Measurements from ENCODE around the gene RETREG1.
"Not testable (repeated sequence)": the region's sequence is repeated elsewhere in the genome, so short reads cannot be mapped to it uniquely, and the experiment has no call there.

The RETREG1 gene

GRCh38 chr5:16616536-16617273, at the start of gene RETREG1:
Gene RETREG1 (minus strand): TSS chr5:16616997. CDS start chr5:16616971, 26 bp downstream.
- no peak for DNase-seq (ENCODE audit: low read depth)

- DNase-seq (ENCODE audit: low read depth), result no peak
These were observed 49.5 kb upstream of the RETREG1 start for GRCh38 chr5:16666130-16666882.

GRCh38 chr5:16665601-16666000, 48.8 kb upstream of the RETREG1 start:
- no peak for DNase-seq (ENCODE audit: low read depth)

GRCh38 chr5:16664368-16664767, 47.6 kb upstream of the RETREG1 start:
- DNase-seq (ENCODE audit: low read depth), result no peak

GRCh38 chr5:16663840-16664239, 47.0 kb upstream of the RETREG1 start:
- no peak for DNase-seq (ENCODE audit: low read depth)

GRCh38 chr5:16661713-16662112, 44.9 kb upstream of the RETREG1 start:
- no peak for DNase-seq (ENCODE audit: low read depth)

- no peak for DNase-seq (ENCODE audit: low read depth)
These were observed 44.2 kb upstream of the RETREG1 start for GRCh38 chr5:16660982-16661381.

- no peak for DNase-seq (ENCODE audit: low read depth)
These were observed 42.7 kb upstream of the RETREG1 start for GRCh38 chr5:16659536-16659935.

GRCh38 chr5:16656561-16657191, 39.9 kb upstream of the RETREG1 start:
- peak; percentile 20 for DNase-seq (ENCODE audit: low read depth)

- DNase-seq (ENCODE audit: low read depth), result no peak
These were observed 38.0 kb upstream of the RETREG1 start for GRCh38 chr5:16654647-16655334.

- not testable (repeated sequence) for DNase-seq (ENCODE audit: low read depth)
These were observed 31.9 kb upstream of the RETREG1 start for GRCh38 chr5:16648739-16649138.

GRCh38 chr5:16644301-16644889, 27.6 kb upstream of the RETREG1 start:
- no peak for DNase-seq (ENCODE audit: low read depth)

GRCh38 chr5:16642867-16643266, 26.1 kb upstream of the RETREG1 start:
- DNase-seq (ENCODE audit: low read depth), result no peak

- DNase-seq (ENCODE audit: low read depth), result no peak
These were observed 22.4 kb upstream of the RETREG1 start for GRCh38 chr5:16639206-16639605.

GRCh38 chr5:16628376-16628775, 11.6 kb upstream of the RETREG1 start:
- no peak for DNase-seq (ENCODE audit: low read depth)

- no peak for DNase-seq (ENCODE audit: low read depth)
These were observed 10.0 kb upstream of the RETREG1 start for GRCh38 chr5:16626696-16627264.

GRCh38 chr5:16625096-16625495, 8.3 kb upstream of the RETREG1 start:
- no peak for DNase-seq (ENCODE audit: low read depth)

GRCh38 chr5:16619136-16619535, 2.3 kb upstream of the RETREG1 start:
- no peak for DNase-seq (ENCODE audit: low read depth)

- DNase-seq (ENCODE audit: low read depth), result no peak
These were observed 1.5 kb upstream of the RETREG1 start for GRCh38 chr5:16618138-16618897.

- no peak for DNase-seq (ENCODE audit: low read depth)
These were observed 624 bp upstream of the RETREG1 start for GRCh38 chr5:16617274-16617968.

Data from GM04503 (cell line).